Measurements from ENCODE around the gene CSF1.

GRCh38 chr1:109925159-109925990 lies 14.7 kb downstream of the CSF1 start:
- TF ChIP-seq POLR2AphosphoS5 (IDR thresholded peaks at IDR 0.05; ENCODE audit: low read depth, low read length), result no peak
- TF ChIP-seq POU2F2 (IDR thresholded peaks at IDR 0.05; ENCODE audit: low read depth, low read length), result no peak
